HepG2 (cell line): ENCODE measurements around the gene TRPM6. TPM values are rescaled to one million over a fixed set of nuclear protein-coding genes. Genes with fewer than 3 reads are reported as not detected.
A peak's percentile ranks its signal among the peaks of the same experiment; 100 is the strongest.

ENCODE experiments used
- ATAC-seq: fragments of 200-7000 bp; cut with Tn5 transposase; 3 replicates; pipeline ENCODE4 v1.9.1; 2020; ENCODE audit warnings: mild to moderate bottlenecking, moderate library complexity
- BruUV-seq: library from RNA; stranded (reverse); fragments of 400-500 nt; replicated peaks from 2 replicates; lab custom pipeline; 2021; lab: Mats Ljungman, UMichigan
- CTCF ChIA-PET: fragments of 300-600 bp; formaldehyde crosslinking; extraction: SDS; loops from one replicate; lab custom pipeline; 2021; ENCODE audit warnings: low total read pairs, inconsistent platforms, low intra/inter-chr PET ratio; lab: Yijun Ruan, JAX
- POLR2A ChIA-PET: fragments of 350-600 bp; sonication (Branson Sonifier 250); formaldehyde crosslinking; loops from one replicate; lab custom pipeline; 2020; ENCODE audit warnings: antibody characterized with exemption, inconsistent platforms; lab: Yijun Ruan, JAX
- DNase-seq: peaks from one replicate; pipeline ENCODE4 v3.0.0-alpha.2; 2015; ENCODE audit warnings: low spot score
- FAIRE-seq: peaks from 3 replicates; lab custom pipeline; 2011; peaks lifted over from hg19 to GRCh38; lab: Jason Lieb, UNC
- H2AFZ ChIP-seq: one replicate; pipeline ENCODE4 v1.6.1; 2011; ENCODE audit warnings: low read length, inconsistent platforms
- H3K27ac ChIP-seq: fragments of 300-600 bp; 3 replicates; pipeline ENCODE4 v1.8.0; 2011; ENCODE audit warnings: mixed run types, mild to moderate bottlenecking, mixed read lengths, low read length, inconsistent platforms; ENCODE audit not compliant: insufficient read depth; ENCODE audit errors: extremely low read length
- H3K27me3 ChIP-seq, 2 experiments: fragments of 200-600 bp in 1 of 2; 2 replicates in 1 of 2; 3 replicates in 1 of 2; pipeline versions ENCODE4 v1.6.0 to v1.8.0; 2011; ENCODE audit warnings: low read length in 2 of 2, mild to moderate bottlenecking in 2 of 2, moderate library complexity in 2 of 2, inconsistent platforms in 1 of 2; ENCODE audit not compliant: insufficient read depth in 2 of 2, control insufficient read depth in 1 of 2
- H3K36me3 ChIP-seq, 2 experiments: fragments of 200-600 bp in 1 of 2; replicated peaks in 1 of 2; 2 replicates in 1 of 2; 3 replicates in 1 of 2; pipeline versions ENCODE4 v1.5.1 to v1.8.0; 2011; ENCODE audit warnings: low read length in 2 of 2, inconsistent platforms in 1 of 2; ENCODE audit not compliant: insufficient read depth in 2 of 2, control insufficient read depth in 1 of 2
- H3K4me1 ChIP-seq: 2 replicates; pipeline ENCODE4 v1.5.1; 2012; ENCODE audit warnings: low read length, inconsistent platforms; ENCODE audit not compliant: insufficient read depth
- H3K4me2 ChIP-seq: 2 replicates; pipeline ENCODE4 v1.6.0; 2011; ENCODE audit warnings: low read depth, low read length, inconsistent platforms
- H3K4me3 ChIP-seq, 3 experiments: fragments of 200-600 bp in 1 of 3; sonication (generic), shearing (Covaris generic) in 1 of 3; replicated peaks in 1 of 3; 2 replicates each; pipeline ENCODE4 v1.5.1; 2011 to 2016; ENCODE audit warnings: low read length in 3 of 3, inconsistent platforms in 2 of 3, low read depth in 2 of 3, mild to moderate bottlenecking in 2 of 3, control low read depth in 1 of 3, mixed read lengths in 1 of 3; ENCODE audit not compliant: insufficient read depth in 1 of 3
- H3K79me2 ChIP-seq: one replicate; pipeline ENCODE4 v1.6.1; 2011; ENCODE audit warnings: low read length, inconsistent platforms; ENCODE audit not compliant: insufficient read depth
- H3K9ac ChIP-seq: 2 replicates; pipeline ENCODE4 v1.6.0; 2011; ENCODE audit warnings: mild to moderate bottlenecking, low read depth, low read length, inconsistent platforms; ENCODE audit not compliant: insufficient read depth
- H3K9me3 ChIP-seq: 2 replicates; pipeline ENCODE4 v1.5.1; 2012; ENCODE audit warnings: mild to moderate bottlenecking, low read length
- H4K20me1 ChIP-seq: 2 replicates; pipeline ENCODE4 v1.6.0; 2011; ENCODE audit warnings: inconsistent platforms, mild to moderate bottlenecking, low read length, moderate library complexity; ENCODE audit not compliant: insufficient read depth
- EEA1 ChIP-seq: sonication (generic); formaldehyde crosslinking; IDR thresholded peaks from 2 replicates; pipeline ENCODE4 v1.5.1; 2020; ENCODE audit warnings: mild to moderate bottlenecking, missing genetic modification reagents, borderline replicate concordance
- ELF4 ChIP-seq: sonication (generic); formaldehyde crosslinking; IDR thresholded peaks from 2 replicates; pipeline ENCODE4 v1.5.0; 2020; ENCODE audit warnings: missing genetic modification reagents, mild to moderate bottlenecking, moderate library complexity, borderline replicate concordance
- FIP1L1 ChIP-seq: fragments of 200-400 bp; formaldehyde crosslinking; IDR thresholded peaks from 2 replicates; pipeline ENCODE4 v1.6.1; 2018; ENCODE audit warnings: low read depth, mild to moderate bottlenecking, low read length, moderate library complexity, borderline replicate concordance; ENCODE audit not compliant: insufficient read depth
- KAT2B ChIP-seq: fragments of 150-350 bp; IDR thresholded peaks from 2 replicates; pipeline ENCODE4 v1.6.1; 2014; ENCODE audit warnings: low read depth, low read length, borderline replicate concordance
- NCOR1 ChIP-seq: fragments of 200-600 bp; sonication (generic); IDR thresholded peaks from 2 replicates; pipeline ENCODE4 v1.7.0; 2017; ENCODE audit warnings: antibody characterized with exemption, low read length, borderline replicate concordance
- NFKBIZ ChIP-seq: IDR thresholded peaks from 2 replicates; pipeline ENCODE4 v1.6.1; 2018; ENCODE audit warnings: missing genetic modification reagents, missing compliant biosample characterization
- PHF21A ChIP-seq: sonication (generic); formaldehyde crosslinking; IDR thresholded peaks from 2 replicates; pipeline ENCODE4 v1.5.0; 2020; ENCODE audit warnings: mild to moderate bottlenecking, missing genetic modification reagents
- RFX5 ChIP-seq: IDR thresholded peaks from 2 replicates; pipeline ENCODE4 v1.6.1; 2011; ENCODE audit warnings: low read depth, low read length, improper control_type of control experiment
- RFXANK ChIP-seq: IDR thresholded peaks from 2 replicates; pipeline ENCODE4 v1.6.1; 2016
- RNF2 ChIP-seq: fragments of 450-650 bp; conservative IDR thresholded peaks from 2 replicates; pipeline ENCODE4 v1.6.1; 2016; ENCODE audit warnings: low read depth
- SALL2 ChIP-seq: sonication (generic); formaldehyde crosslinking; IDR thresholded peaks from 2 replicates; pipeline ENCODE4 v1.8.1; 2023; ENCODE audit warnings: mild to moderate bottlenecking, missing genetic modification reagents, inconsistent platforms
- SMARCC2 ChIP-seq: fragments of 450-650 bp; IDR thresholded peaks from 2 replicates; pipeline ENCODE4 v1.6.1; 2017; ENCODE audit warnings: antibody characterized with exemption, mild to moderate bottlenecking
- TCF7L2 ChIP-seq: IDR thresholded peaks from 2 replicates; pipeline ENCODE4 v1.6.1; 2011; ENCODE audit warnings: mild to moderate bottlenecking, low read depth, low read length, moderate library complexity
- ZBTB7A ChIP-seq: sonication (generic); formaldehyde crosslinking; IDR thresholded peaks from 2 replicates; pipeline ENCODE4 v1.8.0; 2022; ENCODE audit warnings: mild to moderate bottlenecking, missing genetic modification reagents
- ZFX ChIP-seq: sonication (generic); formaldehyde crosslinking; IDR thresholded peaks from 2 replicates; pipeline ENCODE4 v1.4.0; 2020; ENCODE audit warnings: mild to moderate bottlenecking, low read depth, missing genetic modification reagents, moderate library complexity
- ZNF431 ChIP-seq: sonication (generic); formaldehyde crosslinking; IDR thresholded peaks from 2 replicates; pipeline ENCODE4 v1.9.0; 2022; ENCODE audit warnings: missing genetic modification reagents, low read depth, mild to moderate bottlenecking, borderline replicate concordance
- ZNF605 ChIP-seq: sonication (generic); formaldehyde crosslinking; IDR thresholded peaks from 2 replicates; pipeline ENCODE4 v1.8.0; 2022; ENCODE audit warnings: mild to moderate bottlenecking, missing genetic modification reagents
- ZNF607 ChIP-seq: sonication (generic); formaldehyde crosslinking; IDR thresholded peaks from 2 replicates; pipeline ENCODE4 v1.5.1; 2020; ENCODE audit warnings: missing genetic modification reagents, mild to moderate bottlenecking, borderline replicate concordance
- ZNF619 ChIP-seq: sonication (generic); formaldehyde crosslinking; IDR thresholded peaks from 2 replicates; pipeline ENCODE4 v1.4.0; 2020; ENCODE audit warnings: mild to moderate bottlenecking, missing genetic modification reagents
- ZNF703 ChIP-seq: sonication (generic); formaldehyde crosslinking; IDR thresholded peaks from 2 replicates; pipeline ENCODE4 v1.5.1; 2020; ENCODE audit warnings: missing genetic modification reagents, mild to moderate bottlenecking, moderate library complexity, borderline replicate concordance
- ZSCAN31 ChIP-seq: sonication (generic); formaldehyde crosslinking; IDR thresholded peaks from 2 replicates; pipeline ENCODE4 v1.5.0; 2020; ENCODE audit warnings: low read depth, mild to moderate bottlenecking, missing genetic modification reagents
- ZSCAN9 ChIP-seq: IDR thresholded peaks from 2 replicates; pipeline ENCODE4 v1.6.1; 2016; ENCODE audit warnings: borderline replicate concordance
- WGBS: methylation state at CpG from one replicate; pipeline ENCODE4 v1.1.6; 2017; ENCODE audit warnings: low lambda C conversion rate; 5-methylcytosine and 5-hydroxymethylcytosine counted together
- in situ Hi-C: cut with HindIII; loops from 2 replicates; pipeline ENCODE4 v1.10.0; 2017; ENCODE audit warnings: low pct_unique_long_range_greater_than_20kb; ENCODE audit not compliant: extremely low pct_ligation_motif_present
- intact Hi-C: fragments of 100-400 bp; cut with micrococcal nuclease; formaldehyde crosslinking; loops from one replicate; pipeline ENCODE4 v1.10.0; 2022; ENCODE audit not compliant: unreplicated experiment
- polyA plus RNA-seq, 8 experiments: library from polyadenylated mRNA; depleted of rRNA in 3 of 8; stranded (reverse) in 7 of 8; unstranded in 1 of 8; fragments of >200 nt; fragmentation: Illumina TruSeq in 4 of 8; extraction: Trizol in 4 of 8; gene quantifications; 2 replicates each; pipeline versions ENCODE4 v1.2.1 to v1.2.3, GENCODE V29; 2011 to 2016; ENCODE audit warnings: low read depth in 4 of 8, missing spikeins in 1 of 8, mixed read lengths in 1 of 8; ENCODE audit not compliant: insufficient read depth in 1 of 8
- total RNA-seq, 5 experiments: library from RNA; depleted of rRNA; stranded (reverse); fragments of >200 nt; fragmentation: Illumina TruSeq; extraction: Trizol; gene quantifications; 2 replicates each; pipeline ENCODE4 v1.2.3, GENCODE V29; 2016; ENCODE audit warnings: low read depth in 1 of 5
- TF ChIP-seq, protein P1 (sequence below): sonication (generic); formaldehyde crosslinking; IDR thresholded peaks from 2 replicates; pipeline ENCODE4 v1.4.0; 2020; ENCODE audit warnings: mild to moderate bottlenecking, low read depth, missing genetic modification reagents

Gene TRPM6
- total and polyA plus RNA-seq, 2 of the 13 experiments (the other 11 are each of a cell fraction or from before 2014, with no cell fraction given): 0.01 to 0.09 TPM

GRCh38 chr9:74696520-74696919 is 191.2 kb downstream of the TRPM6 start:
- WGBS: 0% methylated on average over 1 of the region's 1 CpG

DNA sequence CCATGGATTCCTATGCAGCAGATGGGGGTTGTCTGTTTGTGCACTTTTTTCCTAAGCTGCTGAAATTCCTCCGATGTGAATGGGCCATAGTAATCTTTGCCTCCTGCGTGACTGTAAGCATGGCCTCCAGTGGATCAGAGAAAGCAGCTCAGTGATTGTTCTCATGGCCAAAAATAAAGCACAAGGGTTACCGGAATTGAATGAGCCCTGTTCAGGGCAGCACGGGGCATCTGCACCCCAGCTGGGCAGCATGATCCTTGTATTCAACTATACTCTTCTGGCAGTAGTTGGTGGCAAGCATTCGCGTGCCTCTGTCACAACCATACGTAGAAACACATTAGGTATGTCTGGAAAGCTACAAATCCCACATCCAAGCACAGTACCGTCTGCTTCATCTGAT is 196.7 kb downstream of the TRPM6 start:
- TF ChIP-seq ZBTB7A (CRISPR knock-in tag) (no peak), EEA1 (no peak), ZNF605 (CRISPR knock-in tag) (no peak), RFXANK (CRISPR knock-in tag) (no peak), ZFX (CRISPR knock-in tag) (no peak), FIP1L1 (no peak), ZNF607 (no peak), TCF7L2 (no peak), ZNF619 (no peak), ELF4 (no peak), RFX5 (no peak)
- TF ChIP-seq, all 625 proteins: peak for 0
- 11% methylated on average over 8 of the region's 8 CpGs for WGBS
- Histone ChIP-seq H3K4me1 (no peaks in the 10 kb centered on the region), H3K9me3 (no peaks in the 10 kb centered on the region), H4K20me1 (no peaks in the 10 kb centered on the region), H2AFZ (no peak overlapping the region), H3K79me2 (no peaks in the 10 kb centered on the region), H3K27me3 (no peaks in the 10 kb centered on the region), H3K4me3 (no peak overlapping the region), H3K27ac (no peak overlapping the region), H3K9ac (no peak overlapping the region), H3K4me2 (peak overlapping the region; percentile 27; the same call in 1 of the 2 replicates), H3K36me3 (no peaks in the 10 kb centered on the region)
- ChIA-PET POLR2A (no interaction called here), CTCF (no interaction called here)
- no TSS peak for BruUV-seq
- in situ Hi-C loops: no loop called here
- no peak for DNase-seq
- no peak for ATAC-seq
- no peak for FAIRE-seq
- intact Hi-C loops: no loop called here

More at GRCh38 chr9:74696520-74696919, 191.2 kb downstream of the TRPM6 start:
- ATAC-seq (peak; percentile 65), DNase-seq (no peak), FAIRE-seq (no peak)
- Histone ChIP-seq H3K4me3 (no peak overlapping the region), H3K27ac (no peak overlapping the region), H3K79me2 (no peaks in the 10 kb centered on the region), H4K20me1 (no peaks in the 10 kb centered on the region), H2AFZ (no peak overlapping the region), H3K9me3 (no peaks in the 10 kb centered on the region), H3K27me3 (no peaks in the 10 kb centered on the region), H3K4me1 (no peaks in the 10 kb centered on the region), H3K9ac (no peak overlapping the region), H3K4me2 (no peak overlapping the region), H3K36me3 (no peaks in the 10 kb centered on the region)
- in situ Hi-C loops (no loop called here), intact Hi-C loops (no loop called here)
- TF ChIP-seq NCOR1 (no peak), NFKBIZ (CRISPR knock-in tag) (no peak), RNF2 (no peak), KAT2B (no peak), ZNF703 (CRISPR knock-in tag) (no peak), PHF21A (CRISPR knock-in tag) (no peak), SMARCC2 (no peak), ZNF431 (CRISPR knock-in tag) (no peak), ZSCAN9 (no peak), SALL2 (CRISPR knock-in tag) (no peak), ZSCAN31 (CRISPR knock-in tag) (no peak)
- TF ChIP-seq, protein P1, sequence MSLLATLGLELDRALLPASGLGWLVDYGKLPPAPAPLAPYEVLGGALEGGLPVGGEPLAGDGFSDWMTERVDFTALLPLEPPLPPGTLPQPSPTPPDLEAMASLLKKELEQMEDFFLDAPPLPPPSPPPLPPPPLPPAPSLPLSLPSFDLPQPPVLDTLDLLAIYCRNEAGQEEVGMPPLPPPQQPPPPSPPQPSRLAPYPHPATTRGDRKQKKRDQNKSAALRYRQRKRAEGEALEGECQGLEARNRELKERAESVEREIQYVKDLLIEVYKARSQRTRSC (CRISPR knock-in tag): no peak
- POLR2A ChIA-PET: no interaction called here
- CTCF ChIA-PET: no interaction called here
- no TSS peak for BruUV-seq
